Measurements from ENCODE around the gene ADGRA1.
A peak's percentile ranks its signal among the peaks of the same experiment; 100 is the strongest.
"Not testable (repeated sequence)": the region's sequence is repeated elsewhere in the genome, so short reads cannot be mapped to it uniquely, and the experiment has no call there.

ADGRA1 gene

DNA sequence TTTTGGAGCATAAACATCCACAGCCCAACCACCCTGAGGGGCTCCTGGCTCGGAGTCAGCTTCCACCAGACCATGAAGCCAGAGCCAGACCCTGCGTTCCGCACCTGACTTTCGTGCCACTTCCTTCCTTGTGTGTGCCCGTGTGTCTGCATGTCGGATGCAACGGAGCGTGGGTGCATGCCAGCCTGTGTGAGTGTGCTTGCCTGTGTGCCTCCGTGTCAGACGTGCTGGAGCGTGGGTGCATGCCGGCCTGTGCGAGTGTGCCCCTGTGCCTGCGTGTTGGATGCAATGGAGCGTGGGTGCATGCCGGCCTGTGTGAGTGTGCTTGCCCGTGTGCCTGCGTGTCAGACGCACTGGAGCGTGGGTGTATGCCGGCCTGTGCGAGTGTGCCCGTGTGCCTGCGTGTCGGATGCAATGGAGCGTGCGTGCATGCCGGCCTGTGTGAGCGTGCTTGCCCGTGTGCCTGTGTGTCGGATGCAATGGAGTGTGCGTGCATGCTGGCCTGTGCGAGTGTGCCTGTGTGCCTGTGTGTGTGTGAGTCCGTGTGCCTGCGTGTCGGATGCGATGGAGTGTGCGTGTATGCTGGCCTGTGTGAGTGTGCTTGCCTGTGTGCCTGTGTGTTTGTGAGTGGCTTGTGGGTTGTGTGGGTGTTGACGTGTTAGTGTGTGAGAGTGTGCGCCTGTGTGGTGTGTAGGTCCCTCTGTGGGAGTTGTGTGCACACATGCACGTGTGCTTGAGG is 44.2 kb downstream of the ADGRA1 start:
- Mint-ChIP-seq H3K27me3 (no peaks in the 10 kb centered on the region), H3K9me3 (no peaks in the 10 kb centered on the region), H3K4me1 (no peaks in the 10 kb centered on the region), H3K36me3 (no peaks in the 10 kb centered on the region), H3K27ac (no peak overlapping the region), H3K4me3 (no peak overlapping the region)

DNA sequence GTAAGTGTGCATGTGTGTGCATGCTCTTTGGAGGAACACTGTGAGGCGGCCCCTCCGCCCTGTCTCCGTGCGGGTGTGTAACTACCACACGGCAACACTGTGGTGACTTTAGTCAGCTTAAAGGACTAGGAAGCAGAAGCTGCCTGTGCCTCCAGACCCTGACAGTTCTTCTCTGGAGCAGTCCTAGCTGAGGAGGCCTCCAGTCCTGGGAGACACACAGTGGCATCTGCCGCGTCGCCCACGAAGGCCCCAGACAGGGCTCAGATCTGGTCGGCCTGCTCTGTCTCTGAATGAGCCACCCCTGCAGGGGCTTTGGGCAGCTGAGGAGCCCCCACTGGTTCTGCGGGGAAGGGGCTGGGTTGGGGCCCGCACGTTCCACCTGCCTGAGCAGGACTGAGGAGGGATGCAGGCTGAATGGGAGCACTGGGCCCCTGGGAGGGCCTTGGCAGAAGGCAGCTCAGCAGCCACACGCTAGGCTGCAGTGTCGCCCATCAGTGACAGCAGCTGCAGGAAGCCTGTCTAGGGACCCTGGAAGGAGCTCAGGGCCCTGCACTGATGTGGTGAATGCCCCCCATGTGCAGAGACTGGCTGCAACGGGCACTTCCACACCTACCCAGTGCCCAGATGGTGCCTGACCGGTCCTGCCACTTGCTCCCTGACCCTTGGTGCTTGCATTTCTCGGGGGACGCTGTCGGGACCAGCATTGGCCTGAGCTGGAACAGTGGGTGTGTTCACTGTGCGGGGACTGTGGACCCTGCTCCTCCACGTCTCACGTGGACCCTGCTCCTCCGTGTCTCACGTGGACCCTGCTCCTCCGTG is 45.0 kb downstream of the ADGRA1 start:
- Mint-ChIP-seq H3K4me3 (no peak overlapping the region), H3K27me3 (no peaks in the 10 kb centered on the region), H3K36me3 (no peaks in the 10 kb centered on the region), H3K4me1 (no peaks in the 10 kb centered on the region), H3K27ac (no peak overlapping the region), H3K9me3 (no peaks in the 10 kb centered on the region)

GRCh38 chr10:133133471-133134231 is 45.9 kb downstream of the ADGRA1 start:
- no peak overlapping the region for H3K4me3 Mint-ChIP-seq
- no peaks in the 10 kb centered on the region for H3K9me3 Mint-ChIP-seq
- no peaks in the 10 kb centered on the region for H3K36me3 Mint-ChIP-seq
- no peaks in the 10 kb centered on the region for H3K27me3 Mint-ChIP-seq
- no peak overlapping the region for H3K27ac Mint-ChIP-seq
- no peaks in the 10 kb centered on the region for H3K4me1 Mint-ChIP-seq

DNA sequence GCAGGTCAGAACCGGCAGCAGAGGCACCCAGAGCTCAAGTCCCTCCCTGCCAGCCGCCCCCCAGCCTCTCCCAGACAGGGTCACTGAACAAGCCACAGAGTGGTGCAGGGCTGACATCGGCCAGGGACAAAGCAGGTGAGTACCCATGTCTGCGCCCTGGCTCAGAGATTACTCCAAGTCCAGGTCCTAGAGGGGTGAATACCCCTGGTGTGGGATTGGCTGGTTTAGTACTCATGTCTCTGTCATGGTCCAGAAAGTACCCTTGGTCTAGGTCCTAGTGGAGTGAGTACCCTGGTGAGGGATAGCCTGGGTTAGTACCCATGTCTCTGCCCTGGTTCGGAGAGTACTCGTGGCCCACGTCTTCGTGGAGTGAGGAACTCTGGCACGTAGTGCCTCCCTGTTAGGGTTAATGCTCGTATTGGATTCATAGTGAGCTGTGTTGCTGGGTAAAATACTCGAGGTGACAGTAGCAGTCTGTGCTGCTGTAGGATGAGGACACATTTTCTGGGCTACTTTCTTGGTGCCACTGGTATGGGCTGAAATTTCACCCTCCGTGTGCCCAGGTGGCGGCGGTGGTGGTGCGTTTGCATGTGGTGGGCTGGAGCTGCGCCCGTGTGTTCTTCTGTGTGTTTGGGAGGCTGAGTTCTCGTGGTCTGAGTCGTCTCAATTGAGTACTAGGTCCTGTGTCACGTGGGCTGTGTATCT is 46.8 kb downstream of the ADGRA1 start:
- Mint-ChIP-seq H3K4me1 (no peaks in the 10 kb centered on the region), H3K4me3 (no peak overlapping the region), H3K36me3 (no peaks in the 10 kb centered on the region), H3K27ac (no peak overlapping the region), H3K9me3 (no peaks in the 10 kb centered on the region), H3K27me3 (no peaks in the 10 kb centered on the region)

DNA sequence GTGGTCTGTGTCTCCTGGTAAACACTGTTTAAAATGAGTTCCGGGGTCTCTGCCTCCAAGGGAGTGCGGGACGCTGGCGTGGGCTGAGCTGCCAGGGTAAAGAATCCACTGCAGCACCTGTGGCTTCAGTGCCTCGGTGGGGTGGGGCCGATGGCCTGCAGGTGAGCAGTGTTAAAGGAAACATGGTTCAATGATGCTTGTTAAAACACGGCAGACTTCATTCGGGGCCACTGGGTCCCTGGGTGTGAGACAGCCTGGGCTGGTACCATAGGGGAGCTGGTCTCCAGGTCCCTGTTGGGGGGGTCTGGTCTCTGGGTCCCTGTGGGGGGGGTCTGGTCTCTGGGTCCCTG is 47.4 kb downstream of the ADGRA1 start:
- H3K4me1 Mint-ChIP-seq, result no peaks in the 10 kb centered on the region
- H3K36me3 Mint-ChIP-seq, result no peaks in the 10 kb centered on the region
- no peak overlapping the region for H3K27ac Mint-ChIP-seq
- no peak overlapping the region for H3K4me3 Mint-ChIP-seq
- H3K9me3 Mint-ChIP-seq, result no peaks in the 10 kb centered on the region
- no peaks in the 10 kb centered on the region for H3K27me3 Mint-ChIP-seq

- H3K27ac Mint-ChIP-seq, H3K4me1 Mint-ChIP-seq, H3K4me3 Mint-ChIP-seq, H3K9me3 Mint-ChIP-seq, H3K27me3 Mint-ChIP-seq, H3K36me3 Mint-ChIP-seq: not testable (repeated sequence)
These were observed 49.9 kb downstream of the ADGRA1 start for GRCh38 chr10:133137486-133138145.

GRCh38 chr10:133139551-133140065 is 51.9 kb downstream of the ADGRA1 start:
- Mint-ChIP-seq H3K36me3 (no peaks in the 10 kb centered on the region), H3K27ac (no peak overlapping the region), H3K9me3 (no peaks in the 10 kb centered on the region), H3K4me1 (peaks cover 10% of the 10 kb centered on the region), H3K27me3 (peaks cover 10% of the 10 kb centered on the region), H3K4me3 (no peak overlapping the region)

GRCh38 chr10:133140417-133141143 is 52.9 kb downstream of the ADGRA1 start:
- Mint-ChIP-seq H3K9me3 (no peaks in the 10 kb centered on the region), H3K27me3 (peaks cover 18% of the 10 kb centered on the region), H3K4me3 (no peak overlapping the region), H3K4me1 (peaks cover 10% of the 10 kb centered on the region), H3K36me3 (no peaks in the 10 kb centered on the region), H3K27ac (no peak overlapping the region)

DNA sequence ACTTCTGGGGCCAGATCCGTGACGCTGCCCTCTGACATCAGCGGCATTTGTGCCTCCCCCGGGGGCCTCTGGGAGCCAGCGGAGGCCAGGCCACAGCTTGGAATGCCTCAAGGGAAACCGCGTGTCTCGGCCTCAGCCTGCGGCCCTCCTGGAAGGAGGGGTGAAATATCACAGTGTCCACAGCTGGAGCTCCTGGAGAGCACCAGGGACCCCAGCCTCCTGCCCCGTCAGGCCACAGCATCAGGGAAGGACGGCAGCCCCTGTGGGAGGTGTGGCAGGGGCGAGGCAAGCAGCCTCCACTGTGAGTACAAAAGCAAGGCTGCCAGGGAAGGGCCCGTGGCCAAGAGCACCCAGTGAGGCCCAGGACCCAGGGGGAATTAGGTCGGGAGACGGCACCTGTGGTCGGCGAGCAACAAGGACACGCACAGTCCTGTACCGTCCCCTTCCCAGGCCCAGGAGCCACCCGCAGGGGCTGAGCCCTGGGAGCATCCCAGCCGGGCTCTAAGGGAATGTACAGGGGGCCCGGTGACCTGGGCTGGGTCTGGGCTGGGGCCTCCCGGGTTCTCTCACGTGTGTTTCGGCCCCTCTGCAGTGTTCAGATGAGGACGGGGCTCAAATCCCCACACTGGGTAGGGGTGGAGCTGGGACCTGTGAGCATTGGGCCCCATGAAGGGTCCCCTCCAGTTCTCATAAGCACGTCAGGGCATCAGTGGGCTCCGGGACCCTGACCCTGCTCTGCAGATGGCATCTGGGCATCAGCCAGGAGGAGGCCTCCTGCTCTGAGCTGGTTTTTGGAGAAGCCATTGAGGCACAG is 53.6 kb downstream of the ADGRA1 start:
- H3K27me3 Mint-ChIP-seq, result peaks cover 20% of the 10 kb centered on the region
- H3K4me3 Mint-ChIP-seq, result no peak overlapping the region
- no peak overlapping the region for H3K27ac Mint-ChIP-seq
- H3K4me1 Mint-ChIP-seq, result peaks cover 10% of the 10 kb centered on the region
- no peaks in the 10 kb centered on the region for H3K9me3 Mint-ChIP-seq
- H3K36me3 Mint-ChIP-seq, result no peaks in the 10 kb centered on the region

DNA sequence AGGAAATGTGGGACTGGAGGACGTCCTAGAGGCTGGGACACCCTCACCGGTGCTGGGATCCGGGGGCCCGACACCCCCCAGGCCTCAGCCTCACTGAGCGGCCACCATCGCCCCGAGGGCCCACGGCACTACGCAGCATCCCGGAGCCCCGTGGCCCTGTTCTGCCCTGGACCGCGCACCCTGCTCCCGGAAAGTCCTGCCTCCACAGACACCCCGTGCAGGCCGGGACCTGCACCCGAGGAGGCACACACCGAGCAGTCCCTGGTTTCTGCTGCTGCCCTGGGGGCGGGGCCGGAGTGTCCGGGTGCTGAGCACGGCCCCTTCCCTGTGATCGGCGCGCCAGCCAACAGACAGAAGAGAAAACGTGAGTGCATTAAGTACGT is 54.2 kb downstream of the ADGRA1 start:
- Mint-ChIP-seq H3K36me3 (no peaks in the 10 kb centered on the region), H3K4me1 (peaks cover 10% of the 10 kb centered on the region), H3K27ac (no peak overlapping the region), H3K9me3 (no peaks in the 10 kb centered on the region), H3K4me3 (no peak overlapping the region), H3K27me3 (peaks cover 25% of the 10 kb centered on the region)

- H3K4me1 Mint-ChIP-seq, result peaks cover 10% of the 10 kb centered on the region
- H3K9me3 Mint-ChIP-seq, result peaks cover 4% of the 10 kb centered on the region
- H3K4me3 Mint-ChIP-seq, result no peak overlapping the region
- peaks cover 2% of the 10 kb centered on the region for H3K36me3 Mint-ChIP-seq
- H3K27me3 Mint-ChIP-seq, result peaks cover 31% of the 10 kb centered on the region
- no peak overlapping the region for H3K27ac Mint-ChIP-seq
These were observed 54.9 kb downstream of the ADGRA1 start for GRCh38 chr10:133142523-133143199.

- H3K27me3 Mint-ChIP-seq, result peaks cover 35% of the 10 kb centered on the region
- peaks cover 2% of the 10 kb centered on the region for H3K36me3 Mint-ChIP-seq
These were observed 55.4 kb downstream of the ADGRA1 start for GRCh38 chr10:133143200-133143533.

GRCh38 chr10:133143546-133143945 is 55.8 kb downstream of the ADGRA1 start:
- Mint-ChIP-seq H3K27me3 (peaks cover 38% of the 10 kb centered on the region), H3K4me3 (peak overlapping the region; percentile 75), H3K9me3 (peaks cover 7% of the 10 kb centered on the region), H3K4me1 (peaks cover 10% of the 10 kb centered on the region), H3K36me3 (peaks cover 2% of the 10 kb centered on the region), H3K27ac (peak overlapping the region; percentile 12)

More at GRCh38 chr10:133143200-133143533, 55.4 kb downstream of the ADGRA1 start:
- no peak overlapping the region for H3K27ac Mint-ChIP-seq
- peaks cover 10% of the 10 kb centered on the region for H3K4me1 Mint-ChIP-seq
- H3K9me3 Mint-ChIP-seq, result peaks cover 7% of the 10 kb centered on the region
- H3K4me3 Mint-ChIP-seq, result no peak overlapping the region
